HFFc6 (cell line): ENCODE measurements around the gene MRPL54. TPM values are rescaled to one million over a fixed set of nuclear protein-coding genes. Genes with fewer than 3 reads are reported as not detected.

Experiments used
- DNase-seq: peaks from one replicate; pipeline ENCODE4 v3.0.0-alpha.2; 2018
- H3K27ac Mint-ChIP-seq: 2 replicates; pipeline ENCODE4 v1.8.0; 2020; ENCODE audit warnings: mild to moderate bottlenecking, mixed read lengths
- H3K27me3 Mint-ChIP-seq: 2 replicates; pipeline ENCODE4 v1.8.0; 2021; ENCODE audit warnings: mild to moderate bottlenecking, moderate library complexity, mixed read lengths; ENCODE audit not compliant: insufficient read depth
- H3K36me3 Mint-ChIP-seq: 2 replicates; pipeline ENCODE4 v1.8.0; 2021; ENCODE audit warnings: low read depth, mixed read lengths
- H3K4me1 Mint-ChIP-seq: 2 replicates; pipeline ENCODE4 v1.8.0; 2020; ENCODE audit warnings: low read depth, mixed read lengths
- H3K4me3 Mint-ChIP-seq: 2 replicates; pipeline ENCODE4 v1.8.0; 2020; ENCODE audit warnings: mild to moderate bottlenecking, moderate library complexity, mixed read lengths
- H3K9me3 Mint-ChIP-seq: 2 replicates; pipeline ENCODE4 v1.8.0; 2020; ENCODE audit warnings: mild to moderate bottlenecking, mixed read lengths
- total RNA-seq, 6 experiments: library from RNA; stranded (reverse); fragmentation: NEBNext Ultra II Directional; extraction: Animal tissue kit (Norgen Biotek cat#: 25700); gene quantifications; 2 replicates in 1 of 6; 3 replicates in 5 of 6; pipeline ENCODE4 v1.2.3, GENCODE V29; 2021
- TF ChIP-seq, protein P1 (sequence below): fragments of 200-600 bp; sonication (generic); IDR thresholded peaks from 2 replicates; pipeline ENCODE4 v1.5.0; 2021; ENCODE audit warnings: antibody characterized with exemption, mild to moderate bottlenecking

The MRPL54 gene
- total RNA-seq, 6 experiments from 2014 or later: 69.9 to 84.3 (median 77.9) TPM

- no peak for DNase-seq
- Mint-ChIP-seq H3K27ac (no peak overlapping the region), H3K36me3 (no peaks in the 10 kb centered on the region), H3K9me3 (peaks cover 9% of the 10 kb centered on the region), H3K4me3 (no peak overlapping the region), H3K4me1 (no peaks in the 10 kb centered on the region), H3K27me3 (peaks cover 30% of the 10 kb centered on the region)
- TF ChIP-seq, protein P1, sequence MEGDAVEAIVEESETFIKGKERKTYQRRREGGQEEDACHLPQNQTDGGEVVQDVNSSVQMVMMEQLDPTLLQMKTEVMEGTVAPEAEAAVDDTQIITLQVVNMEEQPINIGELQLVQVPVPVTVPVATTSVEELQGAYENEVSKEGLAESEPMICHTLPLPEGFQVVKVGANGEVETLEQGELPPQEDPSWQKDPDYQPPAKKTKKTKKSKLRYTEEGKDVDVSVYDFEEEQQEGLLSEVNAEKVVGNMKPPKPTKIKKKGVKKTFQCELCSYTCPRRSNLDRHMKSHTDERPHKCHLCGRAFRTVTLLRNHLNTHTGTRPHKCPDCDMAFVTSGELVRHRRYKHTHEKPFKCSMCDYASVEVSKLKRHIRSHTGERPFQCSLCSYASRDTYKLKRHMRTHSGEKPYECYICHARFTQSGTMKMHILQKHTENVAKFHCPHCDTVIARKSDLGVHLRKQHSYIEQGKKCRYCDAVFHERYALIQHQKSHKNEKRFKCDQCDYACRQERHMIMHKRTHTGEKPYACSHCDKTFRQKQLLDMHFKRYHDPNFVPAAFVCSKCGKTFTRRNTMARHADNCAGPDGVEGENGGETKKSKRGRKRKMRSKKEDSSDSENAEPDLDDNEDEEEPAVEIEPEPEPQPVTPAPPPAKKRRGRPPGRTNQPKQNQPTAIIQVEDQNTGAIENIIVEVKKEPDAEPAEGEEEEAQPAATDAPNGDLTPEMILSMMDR: no peak
Measured at GRCh38 chr19:3803114-3803888, 40.8 kb downstream of the MRPL54 start.

DNA sequence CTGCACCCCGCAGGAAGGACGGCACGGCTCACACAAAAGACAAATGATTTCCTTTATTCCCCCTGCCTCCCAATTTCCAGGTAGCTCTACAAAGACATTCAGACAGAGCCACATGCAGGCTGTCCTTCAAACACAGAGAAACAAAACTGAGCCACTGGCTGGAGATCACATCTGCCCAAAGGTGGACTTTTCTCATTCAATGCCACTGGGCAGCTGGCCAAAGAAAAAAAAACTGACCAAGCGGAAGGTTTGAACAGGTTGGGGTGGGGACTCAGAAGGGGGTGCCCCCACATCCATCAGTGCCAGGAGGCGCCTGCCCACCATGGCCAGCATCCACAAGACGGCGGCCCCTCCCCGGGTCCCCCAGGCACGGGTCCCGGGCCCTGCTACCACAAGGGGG, 41.5 kb downstream of the MRPL54 start:
- H3K36me3 Mint-ChIP-seq: no peaks in the 10 kb centered on the region
- peaks cover 29% of the 10 kb centered on the region for H3K27me3 Mint-ChIP-seq
- peaks cover 11% of the 10 kb centered on the region for H3K9me3 Mint-ChIP-seq
- no peaks in the 10 kb centered on the region for H3K4me1 Mint-ChIP-seq
- no peak overlapping the region for H3K27ac Mint-ChIP-seq
- no peak overlapping the region for H3K4me3 Mint-ChIP-seq
- DNase-seq: no peak
- TF ChIP-seq, protein P1: no peak

- DNase-seq: no peak
- H3K4me3 Mint-ChIP-seq: no peak overlapping the region
- peaks cover 11% of the 10 kb centered on the region for H3K9me3 Mint-ChIP-seq
- H3K27ac Mint-ChIP-seq: no peak overlapping the region
- no peaks in the 10 kb centered on the region for H3K4me1 Mint-ChIP-seq
- TF ChIP-seq, protein P1: no peak
- H3K36me3 Mint-ChIP-seq: no peaks in the 10 kb centered on the region
- H3K27me3 Mint-ChIP-seq: peaks cover 25% of the 10 kb centered on the region
Measured at GRCh38 chr19:3804429-3804828, 41.9 kb downstream of the MRPL54 start.

DNA sequence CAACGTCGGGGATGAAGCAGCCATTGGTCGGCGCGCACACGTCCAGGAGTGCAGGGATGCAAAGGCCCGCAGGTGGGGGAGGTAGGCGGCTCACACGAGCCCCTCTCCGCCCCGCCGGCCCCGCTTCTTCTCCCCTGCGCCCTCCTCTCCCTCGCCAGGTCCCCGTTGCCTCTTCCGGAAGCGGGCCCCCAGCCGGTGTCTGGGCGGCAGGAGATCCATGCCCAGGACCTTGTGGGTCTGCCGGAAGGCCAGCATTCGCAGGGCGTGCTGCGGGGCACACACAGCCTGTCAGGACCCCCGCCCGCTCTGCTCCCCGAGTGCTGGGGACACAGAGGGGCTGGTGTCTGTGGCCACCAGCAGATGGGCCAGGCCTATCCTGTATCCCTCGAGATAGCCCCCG, 43.4 kb downstream of the MRPL54 start:
- no peaks in the 10 kb centered on the region for H3K36me3 Mint-ChIP-seq
- no peak for DNase-seq
- TF ChIP-seq, protein P1: no peak
- no peak overlapping the region for H3K27ac Mint-ChIP-seq
- H3K4me3 Mint-ChIP-seq: no peak overlapping the region
- no peaks in the 10 kb centered on the region for H3K4me1 Mint-ChIP-seq
- peaks cover 15% of the 10 kb centered on the region for H3K27me3 Mint-ChIP-seq
- H3K9me3 Mint-ChIP-seq: peaks cover 11% of the 10 kb centered on the region

DNA sequence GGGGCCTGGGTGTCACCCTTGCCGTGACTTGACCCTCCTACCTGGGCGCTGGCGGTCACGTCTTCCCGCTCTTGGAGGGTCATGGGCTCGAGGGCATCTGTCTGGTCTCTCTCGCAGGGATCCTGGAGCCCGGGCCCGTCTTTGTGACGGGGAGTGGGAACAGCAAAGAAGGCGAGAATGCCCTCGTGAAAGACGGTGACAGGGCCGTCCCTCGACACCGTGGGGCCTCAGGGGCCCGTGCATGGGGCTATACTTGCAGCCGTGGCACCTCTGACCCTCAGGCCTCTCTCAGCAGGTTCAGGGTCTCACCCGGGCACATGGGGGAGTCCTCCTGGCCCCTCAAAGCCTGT, 44.6 kb downstream of the MRPL54 start:
- H3K4me1 Mint-ChIP-seq: no peaks in the 10 kb centered on the region
- H3K4me3 Mint-ChIP-seq: no peak overlapping the region
- TF ChIP-seq, protein P1: no peak
- no peaks in the 10 kb centered on the region for H3K36me3 Mint-ChIP-seq
- peaks cover 11% of the 10 kb centered on the region for H3K9me3 Mint-ChIP-seq
- no peak overlapping the region for H3K27ac Mint-ChIP-seq
- H3K27me3 Mint-ChIP-seq: peaks cover 12% of the 10 kb centered on the region
- no peak for DNase-seq
